Fibroblast of lung (primary cell): ENCODE measurements around the gene SPAG9.

Experiments
- CTCF ChIP-seq, 2 donors: IDR thresholded peaks in 1 of 2; conservative IDR thresholded peaks in 1 of 2; 1 replicate in 1 of 2; 2 replicates in 1 of 2; pipeline ENCODE4 v1.5.1; 2011 to 2012; ENCODE audit warnings: low read length in 2 of 2, control low read depth in 1 of 2, inconsistent platforms in 1 of 2, low read depth in 1 of 2, mild to moderate bottlenecking in 1 of 2
- EZH2 ChIP-seq: IDR thresholded peaks from 2 replicates; pipeline ENCODE4 v1.5.1; 2012; ENCODE audit warnings: low read length, control low read depth, mild to moderate bottlenecking; ENCODE audit errors: missing control alignments

DNA sequence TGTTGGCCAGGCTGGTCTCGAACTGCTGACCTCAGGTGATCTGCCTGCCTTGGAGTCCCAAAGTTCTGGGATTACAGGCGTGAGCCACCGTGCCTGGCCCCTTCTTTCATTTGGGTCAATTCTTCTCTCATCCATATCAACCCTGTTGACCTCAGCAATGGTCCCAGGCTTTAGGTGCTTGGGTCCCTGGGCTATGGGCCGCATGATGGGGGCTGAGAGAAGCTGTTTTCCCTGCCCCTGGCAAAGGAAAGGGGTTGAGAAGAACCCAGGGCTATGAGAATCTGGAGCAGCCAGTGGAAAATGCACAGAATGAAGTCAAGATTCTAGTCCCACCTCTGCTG, 164.3 kb downstream of the SPAG9 start:
- no peak for TF ChIP-seq CTCF (conservative IDR thresholded peaks at IDR 0.05 in 1 of 2, IDR thresholded peaks at IDR 0.05 in 1 of 2; ENCODE audit: low read depth in 1 of 2, low read length in 2 of 2)
- no peak for TF ChIP-seq EZH2
